Superior temporal gyrus (tissue), 1 donor: ENCODE measurements around the gene NT5DC1.
A peak's percentile ranks its signal among the peaks of the same experiment; 100 is the strongest.
"Not testable (repeated sequence)": the region's sequence is repeated elsewhere in the genome, so short reads cannot be mapped to it uniquely, and the experiment has no call there.

Experiments used
- DNase-seq: peaks from one replicate; pipeline ENCODE4 v3.0.0-alpha.2; 2016; ENCODE audit errors: extremely low spot score

Gene NT5DC1

DNA sequence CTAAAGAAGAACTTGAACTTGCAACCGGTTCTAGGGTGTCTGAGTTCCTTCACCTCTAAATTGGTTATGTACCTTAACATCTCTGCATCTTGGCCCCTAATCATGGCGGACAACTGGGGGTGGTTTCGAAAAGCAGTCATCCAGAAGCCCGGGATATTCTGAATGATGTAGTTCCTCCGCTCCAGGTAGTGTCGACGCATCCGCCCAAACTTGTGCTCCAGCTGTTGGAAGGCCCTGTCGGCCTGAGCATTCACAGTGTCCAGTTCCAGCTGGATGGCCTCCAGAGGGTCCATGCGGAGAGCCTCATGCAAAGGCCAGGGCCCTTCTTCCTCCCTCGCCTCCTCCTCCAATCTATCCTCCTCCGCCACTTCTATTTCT, 178.2 kb downstream of the NT5DC1 start:
- DNase-seq, result no peak

DNA sequence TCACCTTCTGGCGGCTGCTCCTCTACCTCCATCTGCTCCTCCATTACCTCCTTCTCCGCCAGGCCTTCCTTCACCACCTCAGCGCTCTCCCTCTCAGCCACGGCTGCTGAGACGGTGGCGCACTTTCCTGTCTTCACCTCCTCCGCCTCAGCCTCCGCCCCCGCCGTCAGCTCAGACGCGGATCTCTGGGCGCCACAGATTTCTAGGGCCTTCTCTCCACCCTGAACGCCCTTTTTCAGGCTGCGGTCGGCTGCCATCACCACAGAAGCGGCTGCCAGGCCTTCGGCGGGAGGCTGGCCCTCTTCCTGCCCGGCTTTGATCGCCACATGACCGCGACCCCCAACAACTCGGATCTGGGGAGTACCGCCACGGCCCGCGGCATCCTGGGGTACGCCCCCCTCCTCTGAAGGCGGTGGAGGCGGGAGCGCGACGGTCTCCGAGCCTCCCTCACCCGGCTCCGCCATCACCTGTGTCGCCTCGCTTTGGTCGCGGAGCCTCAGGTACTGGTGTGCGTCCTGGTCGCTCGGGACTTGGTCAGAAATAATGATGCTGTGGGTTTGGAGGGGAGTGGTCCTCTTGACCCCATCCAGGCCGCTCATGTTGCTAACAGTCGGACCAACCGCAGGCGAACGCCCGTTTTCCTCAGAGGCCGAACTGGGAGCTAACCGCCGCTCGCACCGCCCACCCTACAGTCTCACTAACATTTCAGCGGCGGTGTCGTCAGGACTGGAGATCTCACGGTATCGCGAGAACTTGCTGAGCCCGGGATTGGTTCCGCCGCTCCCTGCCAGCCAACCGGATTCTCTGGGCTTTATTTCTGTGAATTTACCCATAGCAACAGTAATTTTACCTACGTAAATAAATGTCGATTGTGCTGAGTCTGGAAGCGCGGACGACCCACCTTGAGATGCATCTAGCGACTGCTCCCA, 178.8 kb downstream of the NT5DC1 start, which contains the start of gene TSPYL1:
Gene TSPYL1 (minus strand): TSS at position 699 of the 929 bp plus-strand sequence. CDS start 100 bp downstream, at position 599.
- peak; percentile 98 for DNase-seq

DNA sequence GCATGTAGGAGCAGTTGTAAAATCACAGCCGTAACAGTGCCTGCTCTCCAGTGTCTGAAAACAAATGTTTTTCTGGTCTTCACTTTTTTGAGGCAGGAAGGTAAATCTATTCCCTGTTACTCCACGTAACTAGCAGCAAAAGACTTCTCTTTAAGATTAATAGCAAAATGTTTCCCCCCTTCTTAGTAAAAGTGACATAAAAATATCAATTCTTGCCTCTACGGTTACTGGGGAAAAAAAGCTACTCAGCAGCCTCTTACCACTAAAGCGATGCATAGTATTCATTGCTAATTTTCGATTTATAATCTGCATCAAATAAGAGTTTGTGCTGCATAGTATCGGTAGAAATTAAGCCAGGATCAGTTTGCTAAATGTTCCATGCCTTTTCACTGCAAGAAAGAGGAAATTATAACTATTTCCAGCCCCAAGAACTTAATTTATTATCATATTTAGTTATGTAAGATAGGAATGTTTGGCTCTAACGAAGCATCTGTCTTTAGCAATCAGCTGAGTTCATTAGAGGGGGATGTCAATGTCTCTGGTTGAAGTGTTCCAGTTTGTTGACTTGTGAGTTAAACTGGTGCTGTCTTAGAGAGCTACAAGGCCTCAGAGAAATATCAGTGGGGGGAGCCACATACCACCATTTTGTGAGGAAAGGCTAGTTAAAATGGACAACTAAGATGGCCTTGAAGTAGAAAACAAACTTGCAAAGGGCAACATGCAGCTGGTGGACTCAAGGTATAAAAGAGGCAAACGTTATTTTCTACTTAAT, 179.7 kb downstream of the NT5DC1 start:
- DNase-seq, result no peak

DNA sequence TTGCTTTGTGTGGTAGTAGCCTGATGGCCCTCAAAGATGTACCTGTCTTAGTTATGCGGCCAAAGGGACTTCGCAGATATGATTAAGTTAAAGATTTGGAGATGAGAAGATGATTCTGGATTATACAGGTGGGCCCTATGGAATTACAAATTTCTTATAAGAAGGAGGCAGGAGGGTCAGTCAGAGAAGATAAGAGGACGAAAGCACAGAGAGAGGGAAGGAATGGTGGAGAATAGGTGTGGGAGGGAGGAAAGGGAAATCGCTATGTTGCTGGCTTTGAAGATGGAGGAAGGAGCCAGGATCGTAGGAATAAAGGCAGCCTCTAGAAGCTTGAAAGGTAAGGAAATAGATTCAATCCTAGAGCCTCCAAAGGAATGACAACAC, 180.3 kb downstream of the NT5DC1 start:
- no peak for DNase-seq

DNA sequence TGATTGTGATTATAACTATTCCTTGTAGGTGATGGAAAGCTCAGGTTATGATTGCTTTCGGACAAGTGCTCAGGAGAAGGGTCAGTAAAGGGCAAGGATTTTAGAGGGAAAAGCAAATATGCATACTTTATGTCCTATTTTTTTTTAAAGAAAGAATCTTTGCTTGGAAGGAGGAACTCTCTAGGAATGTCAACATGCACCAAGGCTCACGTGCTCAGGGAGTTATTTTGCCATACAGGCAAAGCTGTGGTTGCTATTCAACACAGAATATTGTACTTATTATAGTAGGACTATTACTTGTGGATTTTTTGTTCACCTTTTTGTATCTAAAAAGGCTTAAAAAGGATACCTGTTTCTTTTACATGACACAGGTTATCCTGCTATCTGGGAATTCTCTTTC, 182.0 kb downstream of the NT5DC1 start:
- DNase-seq, result peak; percentile 20

- DNase-seq, result no peak
Observed at GRCh38 chr6:116283191-116283590, 182.5 kb downstream of the NT5DC1 start.

- not testable (repeated sequence) for DNase-seq
Observed at GRCh38 chr6:116284984-116285383, 184.3 kb downstream of the NT5DC1 start.

DNA sequence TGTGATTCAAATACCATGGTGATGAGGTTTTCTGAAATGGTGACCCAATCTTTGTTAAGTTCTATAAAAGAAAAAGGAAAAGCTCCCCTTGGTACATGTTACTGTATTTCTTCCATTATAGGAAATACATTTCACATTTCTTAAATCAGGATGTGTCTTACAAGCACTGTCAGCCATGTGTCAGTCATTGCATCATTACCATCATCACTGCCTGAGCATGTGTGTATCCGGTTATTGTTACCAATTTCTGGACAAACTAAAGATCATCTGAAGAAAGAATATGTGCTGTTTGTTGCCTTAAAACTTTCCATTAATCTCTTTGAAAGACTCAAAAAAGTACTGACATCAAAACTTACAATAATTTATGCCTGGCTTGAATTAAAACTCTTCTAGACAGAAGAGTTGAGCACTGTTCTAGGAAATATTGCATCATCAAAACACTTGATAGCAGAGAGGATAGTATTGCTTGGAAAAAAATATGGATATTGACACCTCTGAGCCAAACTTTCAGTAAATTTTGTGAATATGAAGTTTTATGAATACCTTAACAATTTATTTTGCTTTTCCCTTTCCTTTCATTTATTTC, 186.2 kb downstream of the NT5DC1 start:
- no peak for DNase-seq

DNA sequence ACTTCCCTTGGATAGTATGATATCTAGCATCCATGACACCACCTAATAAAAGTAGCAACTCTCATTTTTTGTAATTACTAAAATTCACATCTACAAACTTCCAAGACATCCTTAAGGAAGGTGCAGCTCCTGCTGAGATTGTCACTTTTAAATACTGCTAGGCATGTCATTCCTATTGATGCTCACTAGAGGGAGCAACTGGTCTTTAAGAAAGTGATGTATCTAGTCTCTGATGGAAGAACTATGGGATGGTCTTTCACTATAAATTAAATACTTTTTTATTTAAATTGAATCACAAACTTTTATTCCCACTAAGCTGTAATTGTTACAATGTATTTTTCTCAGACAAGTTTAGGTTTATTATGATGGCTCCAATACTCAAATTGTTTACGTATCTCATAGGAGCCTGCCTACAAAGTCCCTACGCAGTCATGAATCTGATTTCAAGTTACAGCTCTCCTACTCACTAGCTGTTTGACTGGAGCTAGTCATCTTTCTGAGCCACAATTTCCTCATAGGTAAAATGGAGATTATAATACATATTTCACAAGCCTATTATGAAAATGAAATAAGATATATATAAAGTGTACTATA, 187.1 kb downstream of the NT5DC1 start:
- peak; percentile 86 for DNase-seq

- no peak for DNase-seq
Observed at GRCh38 chr6:116289876-116290275, 189.2 kb downstream of the NT5DC1 start.

DNA sequence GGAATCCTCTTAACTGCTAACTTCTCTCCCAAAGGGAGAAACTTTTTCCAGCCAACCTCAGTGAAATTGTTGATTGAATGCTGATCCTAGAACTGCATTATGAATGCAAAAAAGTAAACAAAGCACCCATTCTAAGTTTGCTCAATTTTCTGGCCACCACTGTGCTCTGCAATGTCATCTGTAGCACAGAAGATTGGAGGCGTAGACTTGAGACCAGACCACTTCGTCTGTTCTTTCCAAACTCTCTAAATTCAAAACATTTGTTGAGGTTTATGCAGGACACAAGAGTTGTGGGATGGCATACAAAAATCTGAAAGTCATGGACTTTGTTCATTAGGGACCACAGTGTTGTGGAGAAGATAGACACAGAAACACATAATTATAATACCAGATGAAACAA, 190.1 kb downstream of the NT5DC1 start:
- peak; percentile 22 for DNase-seq

GRCh38 chr6:116291701-116292396, 191.2 kb downstream of the NT5DC1 start:
- no peak for DNase-seq

DNA sequence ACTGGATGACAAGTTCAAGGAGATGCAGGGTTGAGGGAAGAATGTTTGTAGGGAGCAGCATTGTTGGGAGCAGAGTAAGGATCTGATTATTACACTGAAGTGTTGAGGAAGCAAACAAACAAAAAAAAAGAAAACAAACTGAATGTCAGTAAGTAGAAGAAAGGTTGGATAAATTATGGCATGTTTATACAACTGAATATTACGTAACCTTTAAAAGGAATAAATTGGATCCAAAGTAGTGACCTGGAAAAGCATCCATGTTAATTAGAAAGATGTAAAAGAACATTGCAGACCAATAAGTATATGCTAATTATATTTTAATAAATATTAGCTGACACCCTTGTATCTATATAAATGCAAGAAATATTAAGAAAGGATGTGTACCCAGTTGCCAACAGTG, 191.9 kb downstream of the NT5DC1 start:
- no peak for DNase-seq

GRCh38 chr6:116298273-116298672, 197.6 kb downstream of the NT5DC1 start:
- DNase-seq, result no peak

GRCh38 chr6:116298973-116299372, 198.3 kb downstream of the NT5DC1 start:
- no peak for DNase-seq
